Heart left ventricle (tissue), 16 donors: ENCODE data around the gene SSUH2. TPM values are rescaled to one million over a fixed set of nuclear protein-coding genes. Genes with fewer than 3 reads are reported as not detected.

Experiments
- ATAC-seq, 4 donors: fragments of 200-7000 bp; cut with Tn5 transposase; one replicate each; pipeline ENCODE4 v1.9.1; 2020 to 2022; ENCODE audit warnings: moderate library complexity in 4 of 4, mild to moderate bottlenecking in 3 of 4, moderate number of reproducible peaks in 1 of 4
- DNase-seq, 5 donors: peaks; one replicate each; pipeline ENCODE4 v3.0.0-alpha.2; 2020
- H3K27ac ChIP-seq, 12 donors: fragments of 200-600 bp; sonication (generic) in 4 of 12; one replicate each; pipeline versions ENCODE4 v1.5.0 to v1.8.0; 2016 to 2022; ENCODE audit warnings: mild to moderate bottlenecking in 2 of 12
- H3K27me3 ChIP-seq, 9 donors: fragments of 200-600 bp; sonication (generic) in 2 of 9; one replicate each; pipeline versions ENCODE4 v1.5.1 to v1.8.0; 2016 to 2022; ENCODE audit warnings: mild to moderate bottlenecking in 3 of 9
- H3K36me3 ChIP-seq, 9 donors: fragments of 200-600 bp; sonication (generic) in 2 of 9; one replicate each; pipeline versions ENCODE4 v1.5.0 to v1.8.0; 2018 to 2022; ENCODE audit warnings: mild to moderate bottlenecking in 2 of 9
- H3K4me1 ChIP-seq, 12 donors: fragments of 200-600 bp; sonication (generic) in 4 of 12; one replicate each; pipeline versions ENCODE4 v1.5.0 to v1.8.0; 2016 to 2022; ENCODE audit warnings: mild to moderate bottlenecking in 3 of 12
- H3K4me3 ChIP-seq, 12 donors: fragments of 200-600 bp; sonication (generic) in 4 of 12; one replicate each; pipeline versions ENCODE4 v1.5.0 to v1.8.0; 2017 to 2022; ENCODE audit warnings: mild to moderate bottlenecking in 9 of 12, moderate library complexity in 4 of 12
- H3K9me3 ChIP-seq, 12 donors: fragments of 200-600 bp; sonication (generic) in 4 of 12; one replicate each; pipeline versions ENCODE4 v1.5.0 to v1.8.0; 2016 to 2022; ENCODE audit warnings: mild to moderate bottlenecking in 1 of 12
- CTCF ChIP-seq, 12 donors: fragments of 200-600 bp; sonication (generic) in 4 of 12; IDR thresholded peaks; one replicate each; pipeline versions ENCODE4 v1.5.0 to v1.8.0; 2018 to 2022; ENCODE audit warnings: antibody characterized with exemption in 12 of 12, mild to moderate bottlenecking in 5 of 12
- POLR2A ChIP-seq, 2 donors: fragments of 450-650 bp; IDR thresholded peaks; one replicate each; pipeline ENCODE4 v1.6.1; 2017; ENCODE audit warnings: antibody characterized with exemption in 2 of 2, mild to moderate bottlenecking in 2 of 2, moderate library complexity in 2 of 2
- WGBS, 4 donors: extraction: QIAGEN DNeasy Blood & Tissue Kit in 2 of 4; methylation state at CpG; one replicate each; pipeline versions ENCODE4 v1.1.5 to v1.1.7; 2013 to 2018; 5-methylcytosine and 5-hydroxymethylcytosine counted together
- intact Hi-C, 10 donors: fragments of 100-400 bp; cut with DNase I; formaldehyde crosslinking; loops; one replicate each; pipeline versions ENCODE4 v1.11.1 to v1.14.2; 2022
- polyA plus RNA-seq, 2 donors: library from polyadenylated mRNA; stranded (reverse); fragments of 200-250 nt; gene quantifications; one replicate each; pipeline ENCODE4 v1.2.3, GENCODE V29; 2013
- total RNA-seq, 9 donors: library from RNA; depleted of rRNA in 2 of 9; stranded (reverse); fragments of >200 nt in 2 of 9; fragmentation: NEBNext Ultra II Directional in 3 of 9; extraction: Animal tissue kit (Norgen Biotek cat#: 25700) in 3 of 9; gene quantifications; one replicate each; pipeline versions ENCODE4 v1.1.0 to v1.2.4, GENCODE V29; 2016 to 2023
- donor health status: ischemic (EF 13 %, LVEDD 7.1; RV severe dilation, severe dysfunction).
- donor health status: healthy with polysubstance abuse.
- donor health status: DM: no; HTN: yes; CAD: no.
- donor health status: DM: no; HTN: no; CAD: no.
- donor health status: ischemic (EF 25% LVEDD 6.9; RV normal size, moderate dysfunction).
- donor health status: ischemic (EF 25% LVEDD 5.7; RV mildly dilated, moderate dysfunction).
- donor health status: healthy.
- donor health status: DM: yes; HTN: yes; CAD: no.
- donor health status: ischemic (EF 35%, LVEDD 5.7; RV mildly dilated, moderate dysfunction).
- donor health status: nonischemic (EF 11% LVEDD 7.7; RV severe dilation, severe dysfunction).
- donor health status: DM: yes; HTN: yes; CAD: no.
- donor health status: PGD.
- donor health status: ischemic (EF 29% LVEDD 5.4; RV normal size, mild dysfunction).
- donor health status: nonischemic (EF 23%, LVEDD 6.1; RV moderate dilation, normal function).

The SSUH2 gene
- total and polyA plus RNA-seq, 11 donors, result 0.33 to 5.3 (median 1.3) TPM; not detected in 1

GRCh38 chr3:8650583-8651416 lies 6.2 kb upstream of the SSUH2 start:
- H3K4me1 ChIP-seq, result peaks cover 0 to under 1% (median 0%) of the 10 kb centered on the region in 12 donors
- TF ChIP-seq CTCF (IDR thresholded peaks at IDR 0.05), result no peak
- TF ChIP-seq POLR2A (IDR thresholded peaks at IDR 0.05), result no peak
- intact Hi-C loops, result no loop called here
- no peaks in the 10 kb centered on the region for H3K27me3 ChIP-seq
- no peak overlapping the region for H3K4me3 ChIP-seq
- H3K36me3 ChIP-seq, result no peaks in the 10 kb centered on the region
- H3K9me3 ChIP-seq, result peaks cover 0 to 4% (median 0%) of the 10 kb centered on the region in 12 donors
- 63 to 73% (median 70%) methylated on average over 12 to 13 of the region's 13 CpGs for WGBS, 4 donors
- H3K27ac ChIP-seq, result peak overlapping the region in 1 of 12 donors; percentile 38
- DNase-seq, result no peak
- ATAC-seq, result no peak

- Histone ChIP-seq H3K36me3 (no peaks in the 10 kb centered on the region), H3K4me1 (no peaks in the 10 kb centered on the region), H3K4me3 (no peak overlapping the region), H3K27me3 (no peaks in the 10 kb centered on the region), H3K27ac (no peak overlapping the region), H3K9me3 (peaks cover 0 to 4% (median 0%) of the 10 kb centered on the region in 12 donors)
- intact Hi-C loops, result no loop called here
- WGBS, 4 donors, result 84 to 97% (median 93%) methylated on average over 5 of the region's 5 CpGs
- ATAC-seq (no peak), DNase-seq (no peak)
- TF ChIP-seq CTCF (IDR thresholded peaks at IDR 0.05), result no peak
These were observed 5.2 kb upstream of the SSUH2 start for GRCh38 chr3:8649757-8650156.

- Histone ChIP-seq H3K36me3 (no peaks in the 10 kb centered on the region), H3K27me3 (no peaks in the 10 kb centered on the region), H3K4me3 (no peak overlapping the region), H3K9me3 (peaks cover 0 to 4% (median 0%) of the 10 kb centered on the region in 12 donors), H3K4me1 (no peaks in the 10 kb centered on the region), H3K27ac (no peak overlapping the region)
- TF ChIP-seq CTCF (IDR thresholded peaks at IDR 0.05) (no peak), POLR2A (IDR thresholded peaks at IDR 0.05) (no peak)
- ATAC-seq, result no peak
- intact Hi-C loops, result no loop called here
- WGBS, 4 donors, result 88 to 93% (median 90%) methylated on average over 11 of the region's 11 CpGs
- DNase-seq, result no peak
These were observed 4.5 kb upstream of the SSUH2 start for GRCh38 chr3:8648909-8649741.
